Measurements from ENCODE around the gene SLC7A11.
A peak's percentile ranks its signal among the peaks of the same experiment; 100 is the strongest.

SLC7A11 gene

GRCh38 chr4:138204507-138204906 is 37.6 kb downstream of the SLC7A11 start:
- DNase-seq: no peak

GRCh38 chr4:138202686-138203085 is 39.5 kb downstream of the SLC7A11 start:
- DNase-seq: no peak

GRCh38 chr4:138200236-138200590 is 41.9 kb downstream of the SLC7A11 start:
- no peak for DNase-seq

- DNase-seq: no peak
Measured at GRCh38 chr4:138199568-138200235, 42.4 kb downstream of the SLC7A11 start.

DNA sequence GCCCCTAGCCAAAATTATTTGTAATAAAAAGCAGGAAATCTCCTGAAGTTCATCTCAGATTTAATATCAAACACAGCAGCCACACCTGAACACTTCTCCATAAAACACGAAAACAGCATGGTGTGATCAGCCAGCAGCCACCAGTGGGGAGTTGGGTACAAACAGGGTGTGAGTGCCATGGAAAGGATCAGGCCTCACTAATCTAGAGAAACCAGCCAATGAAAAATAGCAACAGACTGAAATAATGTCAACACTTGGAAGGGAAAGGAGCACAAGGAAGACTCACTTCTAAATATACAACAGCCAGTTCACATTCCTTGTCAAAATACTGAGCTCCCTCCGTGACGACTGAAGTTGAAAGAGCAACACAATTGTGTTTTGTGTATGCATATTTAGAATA is 46.0 kb downstream of the SLC7A11 start:
- no peak for DNase-seq

DNA sequence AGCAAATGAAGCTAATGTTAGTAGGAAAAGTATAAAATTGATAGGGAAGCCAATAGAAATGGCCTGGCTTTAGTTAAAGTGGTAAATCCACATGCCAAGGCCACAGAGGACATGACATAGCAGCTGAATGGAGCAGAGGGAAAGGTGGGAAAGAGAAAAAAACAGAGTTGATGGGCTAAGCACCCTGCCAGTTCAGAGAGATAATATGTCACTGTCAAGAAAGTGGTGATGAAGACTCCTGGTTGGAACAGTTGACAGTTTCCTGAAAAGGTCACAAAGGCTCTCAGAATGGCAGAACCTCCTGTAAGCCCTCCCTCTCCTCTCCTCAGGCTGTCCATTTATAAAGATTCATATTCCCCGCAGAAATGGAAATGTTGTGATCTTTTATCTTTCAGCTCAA is 48.2 kb downstream of the SLC7A11 start:
- no peak for DNase-seq

DNA sequence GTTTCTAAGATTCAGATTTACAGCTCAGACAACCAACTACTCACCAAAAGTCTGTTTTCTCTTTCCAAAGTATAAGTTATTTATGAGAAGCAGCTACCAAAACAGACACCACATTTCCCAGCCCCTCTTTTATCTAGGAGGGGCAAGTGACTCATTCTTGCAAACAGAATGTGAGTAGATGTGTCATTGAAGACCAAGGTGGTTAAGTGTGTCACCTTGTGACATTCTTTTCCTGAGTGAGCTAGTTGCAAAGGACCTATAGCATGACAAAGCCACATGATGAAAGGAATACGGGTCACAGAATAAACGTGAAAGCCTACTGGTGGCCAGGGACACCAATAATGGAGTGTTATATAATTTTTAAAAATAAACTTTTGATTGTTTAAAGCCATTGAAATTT is 50.0 kb downstream of the SLC7A11 start:
- DNase-seq: no peak

- DNase-seq: no peak
Measured at GRCh38 chr4:138190452-138190858, 51.7 kb downstream of the SLC7A11 start.

DNA sequence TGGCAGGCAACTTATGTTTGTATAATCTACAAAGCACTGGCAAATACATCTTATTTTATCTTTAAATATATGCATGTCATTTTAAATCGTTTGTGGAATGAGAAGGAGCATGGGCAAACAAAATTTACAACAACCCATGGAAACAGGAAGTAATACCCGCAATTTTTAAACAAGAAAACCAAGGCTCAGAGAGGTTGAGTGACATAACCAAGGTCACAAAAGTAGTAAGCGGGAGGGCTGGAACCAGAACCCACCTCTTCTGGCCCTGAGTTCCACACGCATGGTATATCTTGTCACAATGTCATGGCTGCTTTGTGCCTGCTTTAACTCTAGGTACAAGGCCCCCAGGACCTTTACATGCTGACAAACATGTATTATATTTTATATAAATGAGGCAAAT is 52.9 kb downstream of the SLC7A11 start:
- DNase-seq: no peak

DNA sequence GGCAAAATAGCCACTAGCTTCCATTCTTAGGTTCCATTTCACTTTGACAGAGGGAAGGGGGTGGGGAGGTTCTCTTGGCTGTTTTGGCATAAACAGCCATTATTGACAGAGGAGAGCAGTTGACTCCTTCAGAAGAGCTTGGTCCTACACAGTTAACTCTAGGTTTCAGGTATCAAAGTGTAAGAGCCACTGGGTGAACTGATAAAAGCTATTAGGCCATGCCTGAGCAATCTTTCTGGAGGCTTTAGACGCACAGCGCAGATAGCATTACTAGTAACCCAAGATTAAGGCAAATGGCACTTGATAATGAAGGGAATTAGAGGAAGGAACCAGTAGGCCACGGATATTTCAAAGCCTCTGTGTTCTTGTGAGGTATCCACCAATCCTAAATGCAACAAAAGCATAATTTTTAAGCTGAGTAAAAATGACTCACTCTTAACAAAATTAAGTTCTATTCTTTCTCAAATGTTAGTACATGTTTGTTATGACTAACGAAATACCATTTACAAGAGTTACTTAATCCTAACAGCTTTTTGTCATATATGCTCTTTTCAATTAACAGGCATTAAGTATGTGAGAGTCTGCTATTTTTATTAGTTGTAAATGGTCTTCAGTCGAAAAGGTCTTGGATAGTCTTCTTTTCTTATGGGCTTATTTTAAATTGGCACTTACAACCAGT is 53.6 kb downstream of the SLC7A11 start:
- DNase-seq: no peak

DNA sequence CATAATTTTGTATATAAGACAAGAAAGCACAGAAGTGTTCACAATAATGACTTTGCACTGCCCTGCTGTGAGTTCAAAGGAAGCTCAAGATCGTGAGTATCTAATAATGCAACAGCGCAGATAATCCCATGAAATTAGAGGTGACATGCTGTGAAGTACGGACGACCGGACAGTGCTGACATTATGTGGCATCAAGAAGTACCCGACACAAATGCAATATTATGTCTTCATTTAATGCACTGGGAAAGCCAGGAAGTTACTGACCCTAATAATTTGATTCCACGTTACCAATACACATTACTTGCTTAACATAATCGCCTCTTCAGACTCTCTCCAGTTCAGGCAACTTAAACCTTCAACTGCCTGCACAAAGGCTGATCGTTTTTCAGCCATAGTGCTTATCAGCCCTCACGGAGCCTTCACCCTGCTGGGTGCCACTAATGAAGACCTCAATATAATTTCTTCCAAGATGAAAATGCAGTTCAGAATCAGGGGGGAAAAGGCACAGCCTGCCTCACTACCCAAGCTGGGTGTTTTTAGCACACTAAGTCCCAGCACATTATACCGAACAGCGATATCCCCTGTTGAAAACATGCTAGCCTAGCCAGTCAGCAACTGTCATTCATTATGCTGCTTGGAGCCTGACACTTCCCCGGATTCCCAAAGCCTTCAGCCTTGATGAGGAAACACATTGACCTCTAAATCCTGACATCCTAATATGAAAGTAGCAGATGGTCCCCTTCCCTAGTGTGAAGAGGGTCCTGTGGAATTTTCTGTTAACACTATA is 56.1 kb downstream of the SLC7A11 start:
- DNase-seq: no peak

DNA sequence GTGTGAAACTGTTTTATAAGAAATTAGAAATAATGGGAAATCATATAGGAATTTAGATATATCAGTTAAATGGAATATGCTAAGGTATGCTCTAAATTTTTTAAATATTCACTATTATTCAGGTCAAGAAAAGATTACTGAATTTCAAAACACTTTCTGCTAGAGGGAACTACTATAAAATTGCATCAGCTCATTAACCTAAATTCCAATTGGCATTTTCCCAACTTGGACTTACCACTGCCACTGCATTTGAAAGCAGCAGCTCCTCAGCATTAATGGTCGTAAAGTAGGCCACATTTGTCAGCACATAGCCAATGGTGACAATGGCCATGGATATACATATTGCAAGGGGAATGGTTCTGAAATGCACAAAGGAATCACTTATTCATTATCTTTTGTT is 57.3 kb downstream of the SLC7A11 start:
- DNase-seq: no peak

DNA sequence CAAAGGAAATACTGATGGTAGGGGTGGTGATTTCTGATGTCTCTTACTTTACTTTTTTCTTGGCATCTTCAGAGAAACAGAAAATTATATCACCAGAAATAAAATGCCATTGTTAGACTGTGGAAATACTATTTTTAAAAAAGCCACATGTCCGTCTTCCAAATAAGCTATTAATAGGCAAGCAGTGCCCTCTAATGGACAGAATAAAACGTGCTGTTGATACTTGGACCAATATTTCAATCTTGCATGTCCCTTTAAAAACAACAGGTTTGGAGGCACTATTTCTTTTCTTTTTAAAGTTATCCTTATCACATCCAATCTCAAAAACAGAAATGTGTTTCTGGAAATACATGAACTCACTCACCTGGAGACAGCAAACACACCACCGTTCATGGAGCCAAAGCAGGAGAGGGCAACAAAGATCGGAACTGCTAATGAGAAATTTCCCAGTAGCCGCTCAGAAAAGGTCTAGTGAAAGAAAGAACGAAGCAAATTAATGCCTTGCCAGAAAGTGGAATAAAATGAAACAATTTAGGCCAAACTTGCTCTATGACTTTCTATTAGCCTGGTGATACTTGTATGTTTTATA is 59.2 kb downstream of the SLC7A11 start:
- peak; percentile 55 for DNase-seq

GRCh38 chr4:138181287-138181686 is 60.9 kb downstream of the SLC7A11 start:
- DNase-seq: no peak

- no peak for DNase-seq
Measured at GRCh38 chr4:138178566-138178965, 63.6 kb downstream of the SLC7A11 start.

DNA sequence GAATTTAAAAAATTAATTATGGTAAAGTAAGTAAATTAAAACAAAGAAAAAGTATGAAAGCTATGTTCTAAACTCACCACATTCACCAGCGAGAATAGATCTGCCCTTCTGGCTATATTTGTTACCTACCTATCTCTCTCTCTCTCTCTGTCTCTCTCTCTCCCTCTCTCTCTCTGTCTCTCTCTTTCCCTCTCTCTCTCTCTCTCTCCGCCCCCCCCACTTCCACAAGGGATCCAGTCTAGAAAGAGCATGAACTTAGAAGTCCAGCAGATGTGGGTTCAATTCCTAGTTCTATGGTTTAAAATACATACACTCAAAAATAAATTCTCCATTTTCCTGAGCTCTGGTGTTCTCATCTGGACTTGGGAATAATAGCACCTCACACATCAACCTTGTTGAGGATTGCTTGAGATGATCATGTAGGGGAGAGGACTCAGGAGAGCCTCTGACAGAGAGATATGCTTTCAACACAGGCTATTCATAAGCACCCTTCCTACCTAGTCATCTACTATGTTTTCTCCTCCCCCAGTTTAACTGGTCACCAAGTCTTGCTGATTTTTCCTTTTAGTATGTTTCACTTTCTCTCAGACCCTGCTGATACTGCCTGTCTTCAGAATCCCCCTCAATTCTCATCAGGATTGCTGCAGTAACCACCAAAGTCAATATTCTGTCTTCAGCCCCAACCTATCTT is 64.7 kb downstream of the SLC7A11 start:
- no peak for DNase-seq

- no peak for DNase-seq
Measured at GRCh38 chr4:138174981-138175794, 67.0 kb downstream of the SLC7A11 start.

GRCh38 chr4:138164208-138164607 is 77.9 kb downstream of the SLC7A11 start:
- DNase-seq: no peak

GRCh38 chr4:138163171-138163570 is 79.0 kb downstream of the SLC7A11 start:
- DNase-seq: no peak

GRCh38 chr4:138162259-138162658 is 79.9 kb downstream of the SLC7A11 start:
- no peak for DNase-seq

DNA sequence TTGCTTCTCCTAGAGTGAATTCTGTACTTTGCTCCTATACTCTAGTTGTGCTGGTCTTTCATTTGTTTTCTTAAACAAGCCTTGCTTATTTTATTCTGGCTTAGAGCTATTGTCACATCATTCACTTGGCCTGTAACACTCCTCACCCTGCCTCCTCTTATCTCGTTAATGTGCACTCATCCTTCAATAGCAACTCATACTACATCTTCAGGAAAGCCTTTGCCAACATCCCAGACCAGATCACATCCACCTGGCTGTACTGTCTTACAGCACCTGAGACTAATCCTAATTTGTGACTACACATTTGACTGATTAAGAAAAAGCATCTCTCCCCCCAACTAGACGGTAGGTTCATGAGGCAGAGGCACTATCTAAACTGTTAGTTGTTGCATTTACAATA is 80.8 kb downstream of the SLC7A11 start:
- DNase-seq: no peak

DNA sequence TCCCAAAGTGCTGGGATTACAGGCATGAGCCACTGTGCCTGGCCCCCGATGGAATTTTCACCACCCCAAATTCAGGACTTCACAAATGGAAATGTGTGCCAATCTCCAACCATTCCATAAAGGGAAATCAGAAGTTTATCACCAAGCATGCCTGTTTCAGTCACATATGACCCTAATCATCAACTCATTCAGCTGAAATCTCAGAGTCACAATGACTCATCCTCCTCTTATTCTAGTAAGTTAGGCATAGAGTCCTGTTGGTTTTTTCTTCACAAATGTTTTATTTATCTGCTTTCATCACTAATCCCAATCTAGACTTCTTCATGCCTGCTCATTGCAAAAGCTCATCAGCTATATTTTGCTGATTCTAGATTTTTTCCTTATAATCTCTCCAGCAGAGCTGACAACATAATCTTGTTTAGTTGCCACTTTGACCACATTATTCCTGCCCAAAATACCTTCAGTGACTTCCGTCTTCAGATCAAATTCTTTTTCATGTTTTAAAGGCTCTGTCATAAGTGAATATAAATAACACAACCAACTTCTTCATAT is 83.3 kb downstream of the SLC7A11 start:
- DNase-seq: no peak
